ENCODE data around the gene CD99.
A peak's percentile ranks its signal among the peaks of the same experiment; 100 is the strongest.
"Not testable (repeated sequence)": the region's sequence is repeated elsewhere in the genome, so short reads cannot be mapped to it uniquely, and the experiment has no call there.

The CD99 gene

GRCh38 chrX:2732076-2732475, 41.0 kb downstream of the CD99 start:
- no peak for DNase-seq (ENCODE audit: low read depth)

DNA sequence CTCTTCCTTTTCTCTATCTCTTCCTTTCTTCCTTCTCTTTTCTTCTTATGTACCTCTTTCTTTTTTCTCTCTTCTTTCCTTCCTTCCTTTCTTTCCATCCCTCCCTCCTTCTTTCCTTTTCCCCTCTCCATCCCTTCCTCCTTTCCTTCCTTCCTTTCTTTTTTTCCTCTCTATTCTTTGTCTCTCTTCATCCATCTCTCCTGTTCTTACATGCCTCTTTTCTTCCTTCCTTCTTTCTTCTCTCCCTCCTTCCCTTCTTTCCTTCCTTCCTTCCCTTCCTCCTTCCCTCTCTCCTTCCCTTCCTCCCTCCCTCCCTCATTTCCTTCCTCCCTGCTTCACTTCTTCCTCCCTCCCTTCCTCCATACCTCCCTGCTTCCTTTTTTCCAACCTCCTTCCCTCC, 41.6 kb downstream of the CD99 start:
- no peak for DNase-seq (ENCODE audit: low read depth)

GRCh38 chrX:2733286-2733685, 42.2 kb downstream of the CD99 start:
- no peak for DNase-seq (ENCODE audit: low read depth)

GRCh38 chrX:2735270-2735669, 44.2 kb downstream of the CD99 start:
- no peak for DNase-seq (ENCODE audit: low read depth)

GRCh38 chrX:2740672-2741071, 49.6 kb downstream of the CD99 start:
- no peak for DNase-seq (ENCODE audit: low read depth)

DNA sequence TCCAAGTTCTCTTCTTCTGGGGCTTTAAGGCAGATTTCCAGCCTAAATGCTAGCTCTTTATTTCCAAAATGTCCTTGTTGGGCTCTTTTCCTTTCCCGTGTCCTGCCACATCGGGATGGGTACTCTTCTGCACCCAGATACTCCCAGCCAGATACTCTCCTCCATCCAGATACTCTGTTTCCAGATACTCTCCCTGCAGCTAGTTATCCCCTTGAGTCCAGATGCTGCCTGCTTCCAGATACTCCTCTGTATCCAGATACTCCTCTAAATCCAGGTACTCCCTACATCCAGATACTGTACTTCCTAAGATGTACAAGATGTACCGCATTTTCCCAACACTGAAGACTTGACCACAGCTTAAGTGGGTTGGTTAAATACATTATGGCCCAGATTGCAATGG, 50.3 kb downstream of the CD99 start:
- DNase-seq (ENCODE audit: low read depth) = no peak

DNA sequence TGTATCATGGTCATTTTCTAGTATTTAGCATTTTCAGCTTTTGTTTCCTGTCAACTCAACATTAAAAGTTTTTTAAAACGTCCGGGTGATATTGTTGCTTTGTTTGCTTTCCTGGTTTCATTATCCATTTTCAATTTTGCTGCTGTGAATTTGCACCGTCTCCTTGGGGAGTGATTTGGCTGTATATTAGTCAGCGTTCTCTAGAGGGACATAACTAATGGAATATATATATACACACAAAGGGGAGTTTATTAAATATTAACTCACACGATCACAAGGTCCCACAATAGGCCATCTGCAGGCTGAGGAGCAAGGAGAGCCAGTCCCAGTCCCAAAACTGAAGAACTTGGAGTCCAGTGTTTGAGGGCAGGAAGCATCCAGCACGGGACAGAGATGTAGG, 55.2 kb downstream of the CD99 start:
- DNase-seq (ENCODE audit: low read depth) = not testable (repeated sequence)

DNA sequence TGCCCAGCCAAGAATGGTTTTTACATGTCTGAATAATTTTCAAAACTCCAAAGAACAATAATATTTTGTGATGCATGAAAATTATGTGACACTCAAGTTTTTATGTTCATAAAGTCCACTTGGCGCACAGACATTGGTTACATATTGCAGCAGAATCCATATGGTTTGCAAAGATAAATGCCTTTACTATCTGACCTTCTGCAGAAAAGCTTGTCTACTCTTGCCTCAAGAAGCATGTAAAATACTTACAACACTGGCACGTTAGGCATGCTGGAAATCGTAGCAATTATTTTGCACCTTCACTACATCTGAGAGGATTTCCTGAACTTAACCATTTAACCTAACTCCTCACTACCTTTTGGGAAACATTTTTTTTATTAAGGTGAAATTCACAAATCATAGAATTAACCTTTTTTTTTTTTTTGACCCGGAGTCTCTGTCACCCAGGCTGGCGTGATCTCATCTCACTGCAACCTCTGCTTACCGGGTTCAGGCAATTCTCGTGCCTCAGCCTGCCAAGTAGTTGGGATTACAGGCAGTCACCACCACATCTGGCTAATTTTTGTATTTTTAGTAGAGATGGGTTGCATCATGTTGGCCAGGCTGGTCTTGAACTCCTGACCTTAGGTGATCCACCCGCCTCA, 57.2 kb downstream of the CD99 start:
- DNase-seq (ENCODE audit: low read depth) = no peak

- DNase-seq (ENCODE audit: low read depth) = no peak
Observed at GRCh38 chrX:2748815-2749188, 57.7 kb downstream of the CD99 start.

DNA sequence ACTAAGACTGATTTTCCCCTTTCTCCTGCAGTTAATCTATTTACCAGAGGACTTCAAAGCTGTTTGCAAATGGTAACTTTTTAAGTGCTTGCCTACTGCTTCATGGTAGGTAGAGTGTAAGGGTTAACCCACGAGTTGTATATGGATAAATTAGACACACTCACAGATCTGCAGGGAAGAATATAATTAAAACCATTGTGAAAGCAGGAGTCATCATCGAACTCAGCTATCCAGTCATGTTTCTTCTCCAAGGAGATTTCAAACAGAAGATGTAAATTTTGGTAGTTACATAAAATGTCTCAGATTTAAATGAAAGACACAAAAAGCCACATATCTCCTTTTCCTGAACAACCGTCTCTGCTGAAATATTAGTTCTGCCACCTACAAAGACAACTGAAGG, 60.2 kb downstream of the CD99 start:
- peak; percentile 39 for DNase-seq (ENCODE audit: low read depth)

- DNase-seq (ENCODE audit: low read depth) = not testable (repeated sequence)
Observed at GRCh38 chrX:2751874-2752300, 60.8 kb downstream of the CD99 start, which contains the start of gene XG. Gene XG (plus strand): TSS chrX:2752040. CDS start chrX:2752275, 235 bp downstream.

DNA sequence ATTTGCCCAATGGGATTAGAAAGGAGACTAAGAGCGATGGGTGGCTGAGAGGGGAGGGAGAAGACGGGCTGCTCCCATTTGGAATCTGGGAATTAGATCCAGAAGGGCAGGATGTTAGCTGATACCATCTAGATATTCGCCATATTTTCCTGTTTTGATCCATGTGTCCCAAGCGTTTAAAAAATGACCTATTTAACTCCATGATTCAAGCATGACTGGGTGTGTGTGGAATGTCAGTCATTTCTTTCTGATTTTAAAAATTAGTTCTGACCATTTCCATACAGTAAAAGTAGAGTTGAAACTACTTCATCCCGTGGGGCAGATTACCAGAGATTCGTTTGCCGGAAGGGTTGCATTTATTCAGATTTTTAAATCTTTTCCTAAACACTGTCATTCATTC, 61.3 kb downstream of the CD99 start:
- peak; percentile 75 for DNase-seq (ENCODE audit: low read depth)

DNA sequence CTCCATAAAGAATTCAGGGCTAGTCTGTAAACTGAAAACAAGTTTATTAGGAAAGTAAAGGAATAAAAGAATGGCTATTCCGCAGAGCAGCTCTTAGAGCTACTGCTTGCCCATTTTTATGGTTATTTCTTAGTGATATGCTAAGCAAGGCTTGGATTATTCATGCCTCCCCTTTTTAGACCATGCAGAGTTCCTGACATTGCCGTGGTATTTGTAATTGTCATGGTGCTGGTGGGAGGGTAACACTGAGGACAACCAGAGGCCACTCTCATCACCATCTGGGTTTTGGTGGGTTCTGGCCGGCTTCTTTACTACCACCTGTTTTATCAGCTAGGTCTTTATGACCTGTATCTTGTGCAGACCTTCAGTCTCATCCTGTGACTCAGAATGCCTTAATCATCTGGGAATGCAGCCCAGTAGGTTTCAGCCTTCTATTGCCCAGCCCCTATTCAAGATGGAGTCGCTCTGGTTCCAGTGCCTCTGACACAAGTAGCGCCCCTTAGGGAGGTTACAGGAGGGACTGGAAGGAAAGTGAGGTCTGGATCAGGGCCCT, 64.1 kb downstream of the CD99 start:
- peak; percentile 29 for DNase-seq (ENCODE audit: low read depth)

GRCh38 chrX:2756548-2756947, 65.5 kb downstream of the CD99 start:
- no peak for DNase-seq (ENCODE audit: low read depth)

GRCh38 chrX:2761246-2761645, 70.2 kb downstream of the CD99 start:
- no peak for DNase-seq (ENCODE audit: low read depth)

DNA sequence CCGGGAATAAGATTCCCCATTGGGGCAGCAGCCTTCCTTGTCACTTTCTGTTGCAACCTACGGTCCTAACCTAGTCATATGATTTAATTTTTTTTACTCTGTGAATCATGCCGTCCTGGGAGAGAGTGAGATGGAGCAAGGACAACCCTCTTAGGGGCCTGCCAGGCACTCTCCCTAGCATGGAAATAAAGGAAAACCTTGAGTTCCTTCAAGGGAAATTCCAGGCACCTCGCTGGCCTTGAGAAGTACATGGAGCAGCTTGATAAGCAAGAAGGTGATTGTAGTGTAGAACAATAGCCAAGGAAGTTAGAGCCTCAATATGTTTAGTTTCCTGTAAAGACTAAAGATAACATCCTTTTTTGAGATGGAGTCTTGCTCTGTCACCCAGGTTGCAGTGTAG, 71.6 kb downstream of the CD99 start:
- DNase-seq (ENCODE audit: low read depth) = not testable (repeated sequence)

GRCh38 chrX:2764766-2765548, 73.9 kb downstream of the CD99 start:
- DNase-seq (ENCODE audit: low read depth) = not testable (repeated sequence)

- DNase-seq (ENCODE audit: low read depth) = no peak
Observed at GRCh38 chrX:2765549-2765830, 74.4 kb downstream of the CD99 start.

DNA sequence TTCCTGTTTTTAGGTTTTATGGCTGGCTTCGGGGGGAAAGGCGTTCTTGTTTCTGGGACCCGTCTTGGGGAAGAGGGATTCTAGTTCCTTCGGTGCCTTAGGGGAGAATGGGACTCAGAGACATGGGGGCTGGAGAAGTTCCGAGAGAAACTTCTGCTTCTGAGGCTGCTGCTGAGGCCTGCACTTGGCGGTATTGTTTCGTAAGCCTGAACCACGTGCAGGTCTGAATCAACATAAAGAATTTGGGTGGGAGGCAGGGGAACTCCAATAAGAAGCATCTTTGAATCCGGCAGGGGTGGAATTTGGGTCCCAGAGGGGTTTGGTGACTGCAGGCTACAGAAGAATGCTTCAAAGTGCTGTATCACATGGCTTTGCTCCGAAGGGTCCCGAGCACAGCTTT, 75.8 kb downstream of the CD99 start:
- DNase-seq (ENCODE audit: low read depth) = no peak

GRCh38 chrX:2767631-2768455, 76.7 kb downstream of the CD99 start:
- DNase-seq (ENCODE audit: low read depth) = peak; percentile 59

DNA sequence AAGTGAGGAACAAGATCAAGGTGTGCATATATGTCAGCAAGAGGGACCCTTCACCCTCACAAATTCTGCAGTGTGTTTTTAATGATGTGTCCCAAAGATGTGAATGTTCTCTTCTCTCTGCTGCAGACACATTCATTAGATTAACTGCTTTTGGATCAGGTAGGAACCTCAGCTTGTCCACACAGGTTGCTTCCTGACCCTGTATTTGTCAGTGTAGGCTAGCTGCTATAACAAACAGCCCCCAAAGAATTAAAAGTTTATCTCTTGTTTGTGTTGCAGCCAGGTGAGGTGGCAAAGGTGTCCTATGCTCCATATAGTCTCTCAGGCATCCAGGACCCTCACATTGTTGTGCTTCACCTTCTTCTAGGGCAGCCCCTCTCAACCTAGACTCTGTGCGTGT, 78.5 kb downstream of the CD99 start:
- no peak for DNase-seq (ENCODE audit: low read depth)

GRCh38 chrX:2773166-2774055, 82.3 kb downstream of the CD99 start:
- not testable (repeated sequence) for DNase-seq (ENCODE audit: low read depth)

Measured in EH (cell line).